ENCODE data around the gene ARFGAP3. TPM values are rescaled to one million over a fixed set of nuclear protein-coding genes. Genes with fewer than 3 reads are reported as not detected.

The ARFGAP3 gene
- polyA plus RNA-seq, 1 experiment, result 69.4 TPM

DNA sequence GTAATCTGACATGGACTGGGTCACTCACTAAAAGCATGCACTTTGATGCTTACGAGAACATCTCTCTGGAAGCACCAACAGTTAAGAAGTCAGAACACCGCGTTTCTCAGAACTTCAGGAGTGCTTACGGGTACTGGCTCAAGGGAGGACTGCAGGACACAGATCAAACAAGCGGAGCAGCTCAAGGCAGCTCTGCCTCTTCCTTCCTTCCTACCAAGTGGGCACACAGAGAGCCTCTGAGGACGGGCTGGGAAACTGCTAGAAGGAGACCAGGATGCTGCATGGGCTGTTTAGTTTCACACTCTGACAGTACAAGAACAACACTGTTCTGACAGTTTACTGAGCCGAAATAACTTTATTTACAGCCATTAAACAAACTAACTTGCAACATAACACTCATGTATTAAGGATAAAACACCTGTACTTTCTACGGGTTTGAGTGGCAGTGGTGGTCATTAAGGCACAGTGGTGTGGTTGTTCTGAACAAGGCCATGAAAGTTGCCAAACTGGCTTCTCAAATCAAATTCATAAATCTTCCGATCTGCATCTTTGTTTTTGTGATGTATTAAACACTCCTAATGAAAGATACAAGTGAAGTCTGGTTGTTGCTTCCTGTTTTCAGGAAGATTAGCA lies 37.5 kb downstream of the ARFGAP3 start:
- H3K27ac ChIP-seq (ENCODE audit: low read depth, low read length), result no peak overlapping the region
- no peak for DNase-seq (ENCODE audit: low read depth, low spot score)

DNA sequence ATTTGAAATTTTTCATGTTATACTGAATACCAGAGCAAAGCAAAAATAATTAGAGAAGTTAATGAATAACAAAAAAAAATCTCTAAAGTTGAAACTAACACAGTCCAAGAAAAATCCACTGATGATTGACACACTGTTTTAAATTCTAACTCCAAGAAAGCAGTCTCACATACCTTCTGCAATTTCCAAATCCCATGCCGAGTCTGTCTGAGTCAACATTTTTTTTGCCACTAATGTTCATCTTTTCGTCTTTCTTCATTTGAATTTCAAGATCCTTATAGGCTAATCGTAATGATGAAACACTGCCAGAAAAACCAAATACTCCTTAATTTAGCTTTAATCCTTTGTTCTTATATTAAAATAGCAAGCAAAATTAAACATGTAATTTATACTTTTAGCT lies 39.5 kb downstream of the ARFGAP3 start:
- H3K27me3 ChIP-seq (ENCODE audit: control insufficient read depth, insufficient read depth, low read length), result no peaks in the 10 kb centered on the region
- no peak for DNase-seq (ENCODE audit: low read depth, low spot score)
- H3K27ac ChIP-seq (ENCODE audit: low read depth, low read length), result no peak overlapping the region
- ChIA-PET CTCF (interaction anchor here (0.9 to 6.3 kb wide), 4 partner anchors 155 to 243 kb away, joined by 3 to 86 read pairs (median 4); no protein-coding TSS in a partner anchor), POLR2A (interaction anchor here (0.7 kb wide), 1 partner anchor 197 kb away, joined by 3 read pairs; no protein-coding TSS in a partner anchor)
- TF ChIP-seq, protein P1, sequence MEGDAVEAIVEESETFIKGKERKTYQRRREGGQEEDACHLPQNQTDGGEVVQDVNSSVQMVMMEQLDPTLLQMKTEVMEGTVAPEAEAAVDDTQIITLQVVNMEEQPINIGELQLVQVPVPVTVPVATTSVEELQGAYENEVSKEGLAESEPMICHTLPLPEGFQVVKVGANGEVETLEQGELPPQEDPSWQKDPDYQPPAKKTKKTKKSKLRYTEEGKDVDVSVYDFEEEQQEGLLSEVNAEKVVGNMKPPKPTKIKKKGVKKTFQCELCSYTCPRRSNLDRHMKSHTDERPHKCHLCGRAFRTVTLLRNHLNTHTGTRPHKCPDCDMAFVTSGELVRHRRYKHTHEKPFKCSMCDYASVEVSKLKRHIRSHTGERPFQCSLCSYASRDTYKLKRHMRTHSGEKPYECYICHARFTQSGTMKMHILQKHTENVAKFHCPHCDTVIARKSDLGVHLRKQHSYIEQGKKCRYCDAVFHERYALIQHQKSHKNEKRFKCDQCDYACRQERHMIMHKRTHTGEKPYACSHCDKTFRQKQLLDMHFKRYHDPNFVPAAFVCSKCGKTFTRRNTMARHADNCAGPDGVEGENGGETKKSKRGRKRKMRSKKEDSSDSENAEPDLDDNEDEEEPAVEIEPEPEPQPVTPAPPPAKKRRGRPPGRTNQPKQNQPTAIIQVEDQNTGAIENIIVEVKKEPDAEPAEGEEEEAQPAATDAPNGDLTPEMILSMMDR (IDR thresholded peaks at IDR 0.05; ENCODE audit: low read depth, low read length), result no peak
- H3K4me3 ChIP-seq (ENCODE audit: low read depth, low read length), result no peak overlapping the region
- H3K9me3 ChIP-seq (ENCODE audit: control insufficient read depth, insufficient read depth, low read length), result peaks cover 2% of the 10 kb centered on the region; the same call in 1 of the 2 replicates

More for the DNA sequence above, 37.5 kb downstream of the ARFGAP3 start:
- TF ChIP-seq, protein P1 (IDR thresholded peaks at IDR 0.05; ENCODE audit: low read depth, low read length), result no peak
- Histone ChIP-seq H3K9me3 (ENCODE audit: control insufficient read depth, insufficient read depth, low read length) (peaks cover 2% of the 10 kb centered on the region; the same call in 1 of the 2 replicates), H3K4me3 (ENCODE audit: low read depth, low read length) (no peak overlapping the region), H3K27me3 (ENCODE audit: control insufficient read depth, insufficient read depth, low read length) (no peaks in the 10 kb centered on the region)
- ChIA-PET POLR2A (interaction anchor here (1.0 to 2.1 kb wide), 4 partner anchors 14 to 204 kb away, joined by 3 to 10 read pairs (median 4); partner anchors contain the start of genes CYB5R3 and POLDIP3), CTCF (interaction anchor here (0.6 to 6.3 kb wide), 36 partner anchors 9 to 297 kb away, joined by 3 to 86 read pairs (median 4); partner anchors contain the start of genes ATP5MGL and CYB5R3)

DNA sequence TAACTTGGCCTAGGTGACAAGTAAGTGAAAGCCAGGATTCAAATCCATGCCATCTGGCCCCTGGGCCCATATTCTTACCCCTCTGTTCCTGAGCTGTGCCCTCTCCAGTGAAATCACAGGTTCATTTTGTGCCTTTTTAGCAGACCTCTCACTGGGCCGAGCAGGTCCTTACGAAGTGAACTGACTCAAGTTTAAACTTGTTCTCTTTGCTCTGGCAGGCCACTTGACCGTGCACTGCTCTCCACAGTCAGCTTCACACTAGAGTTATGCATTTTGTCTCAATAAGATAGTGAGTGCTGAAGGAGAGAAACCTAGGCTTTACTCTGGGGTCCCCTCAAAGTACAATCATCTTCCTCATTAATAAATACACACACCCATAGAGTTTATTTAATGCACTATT lies 40.7 kb downstream of the ARFGAP3 start:
- H3K9me3 ChIP-seq (ENCODE audit: control insufficient read depth, insufficient read depth, low read length), result no peaks in the 10 kb centered on the region
- no peaks in the 10 kb centered on the region for H3K27me3 ChIP-seq (ENCODE audit: control insufficient read depth, insufficient read depth, low read length)
- DNase-seq (ENCODE audit: low read depth, low spot score), result no peak
- H3K27ac ChIP-seq (ENCODE audit: low read depth, low read length), result no peak overlapping the region
- TF ChIP-seq, protein P1 (IDR thresholded peaks at IDR 0.05; ENCODE audit: low read depth, low read length), result no peak
- H3K4me3 ChIP-seq (ENCODE audit: low read depth, low read length), result no peak overlapping the region
- ChIA-PET CTCF (interaction anchor here (0.7 to 6.3 kb wide), 4 partner anchors 36 to 194 kb away, joined by 3 to 86 read pairs (median 4); no protein-coding TSS in a partner anchor), POLR2A (interaction anchor here (0.5 kb wide), 1 partner anchor 25 kb away, joined by 11 read pairs; no protein-coding TSS in a partner anchor)

DNA sequence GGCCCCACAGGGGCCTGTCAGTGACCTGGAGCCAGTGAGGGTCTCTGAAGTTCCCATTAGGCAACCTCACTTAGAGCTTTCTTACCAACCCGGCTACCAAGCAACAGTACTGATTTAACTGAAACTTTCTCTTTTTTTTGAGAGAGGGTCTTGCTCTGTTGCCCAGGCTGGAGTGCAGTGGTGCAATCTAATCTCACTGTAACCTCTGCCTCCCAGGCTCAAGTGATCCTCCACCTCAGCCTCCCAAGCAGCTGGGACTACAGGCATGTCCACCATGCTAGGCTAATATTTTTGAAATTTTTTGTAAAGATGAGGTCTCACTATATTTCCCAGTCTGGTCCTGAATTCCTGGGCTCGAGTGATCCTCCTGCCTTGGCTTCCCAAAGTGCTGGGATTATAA lies 42.5 kb downstream of the ARFGAP3 start:
- TF ChIP-seq, protein P1 (IDR thresholded peaks at IDR 0.05; ENCODE audit: low read depth, low read length), result no peak
- DNase-seq (ENCODE audit: low read depth, low spot score), result no peak
- Histone ChIP-seq H3K27me3 (ENCODE audit: control insufficient read depth, insufficient read depth, low read length) (no peaks in the 10 kb centered on the region), H3K4me3 (ENCODE audit: low read depth, low read length) (no peak overlapping the region), H3K9me3 (ENCODE audit: control insufficient read depth, insufficient read depth, low read length) (no peaks in the 10 kb centered on the region), H3K27ac (ENCODE audit: low read depth, low read length) (no peak overlapping the region)
- CTCF ChIA-PET, result interaction anchor here (1.2 kb wide), 1 partner anchor 194 kb away, joined by 4 read pairs; no protein-coding TSS in a partner anchor
- POLR2A ChIA-PET, result no interaction called here

DNA sequence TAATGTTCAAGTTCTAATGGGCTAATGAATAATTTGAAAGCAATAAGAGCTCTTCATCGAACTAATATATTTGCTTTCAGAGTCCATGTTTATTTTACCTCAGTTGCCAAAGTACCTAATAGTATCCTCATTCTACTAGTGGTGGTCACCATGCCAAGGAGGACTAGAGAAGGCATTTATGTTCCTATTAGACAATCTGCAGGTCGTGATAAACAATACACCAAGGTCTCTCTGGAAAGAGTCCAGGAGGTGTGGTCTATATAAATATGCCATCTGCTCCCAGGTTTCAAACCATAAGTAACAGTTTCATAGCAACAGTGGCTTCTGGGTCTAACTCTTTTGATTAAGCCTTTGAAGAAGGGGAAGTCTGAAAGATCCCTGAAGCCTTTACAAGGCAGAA lies 42.9 kb downstream of the ARFGAP3 start:
- POLR2A ChIA-PET, result no interaction called here
- Histone ChIP-seq H3K27ac (ENCODE audit: low read depth, low read length) (no peak overlapping the region), H3K4me3 (ENCODE audit: low read depth, low read length) (no peak overlapping the region), H3K27me3 (ENCODE audit: control insufficient read depth, insufficient read depth, low read length) (no peaks in the 10 kb centered on the region), H3K9me3 (ENCODE audit: control insufficient read depth, insufficient read depth, low read length) (no peaks in the 10 kb centered on the region)
- CTCF ChIA-PET, result interaction anchor here (1.2 kb wide), 1 partner anchor 193 kb away, joined by 4 read pairs; no protein-coding TSS in a partner anchor
- DNase-seq (ENCODE audit: low read depth, low spot score), result no peak
- TF ChIP-seq, protein P1 (IDR thresholded peaks at IDR 0.05; ENCODE audit: low read depth, low read length), result no peak
